Transverse colon (tissue), 4 donors: Measurements from ENCODE around the gene VPS41. TPM values are rescaled to one million over a fixed set of nuclear protein-coding genes. Genes with fewer than 3 reads are reported as not detected.

Experiments
- DNase-seq: peaks from one replicate; pipeline ENCODE4 v3.0.0-alpha.2; 2019
- H3K27ac ChIP-seq, 4 donors: fragments of 200-600 bp; sonication (generic); 2 replicates each; pipeline ENCODE4 v1.5.1; 2016 to 2018; ENCODE audit warnings: inconsistent platforms in 4 of 4
- H3K27me3 ChIP-seq: fragments of 200-600 bp; sonication (generic); 2 replicates; pipeline ENCODE4 v1.5.1; 2017; ENCODE audit warnings: inconsistent platforms
- H3K36me3 ChIP-seq, 4 donors: fragments of 200-600 bp; sonication (generic); 2 replicates each; pipeline ENCODE4 v1.5.1; 2017 to 2019; ENCODE audit warnings: inconsistent platforms in 4 of 4
- H3K4me1 ChIP-seq, 4 donors: fragments of 200-600 bp; sonication (generic); 2 replicates each; pipeline ENCODE4 v1.5.1; 2017 to 2020; ENCODE audit warnings: inconsistent platforms in 4 of 4
- H3K4me3 ChIP-seq, 4 donors: fragments of 200-600 bp; sonication (generic); 1 replicate in 1 of 4; 2 replicates in 3 of 4; pipeline versions ENCODE4 v1.5.1 to v1.6.1; 2017 to 2019; ENCODE audit warnings: inconsistent platforms in 4 of 4
- H3K9me3 ChIP-seq, 2 donors: fragments of 200-600 bp; sonication (generic); 2 replicates each; pipeline ENCODE4 v1.5.1; 2017 to 2019; ENCODE audit warnings: inconsistent platforms in 2 of 2
- CTCF ChIP-seq, 5 experiments: fragments of 200-600 bp in 3 of 5; fragments of 450-650 bp in 2 of 5; sonication (generic) in 3 of 5; IDR thresholded peaks; 1 replicate in 2 of 5; 2 replicates in 3 of 5; pipeline ENCODE4 v1.5.1; 2016 to 2017; ENCODE audit warnings: antibody characterized with exemption in 5 of 5, inconsistent platforms in 3 of 5, mild to moderate bottlenecking in 2 of 5, moderate library complexity in 1 of 5
- EP300 ChIP-seq: sonication (generic); formaldehyde crosslinking; IDR thresholded peaks from one replicate; pipeline ENCODE4 v1.6.1; 2017; ENCODE audit warnings: antibody characterized with exemption, low read depth
- POLR2A ChIP-seq: fragments of 450-650 bp; IDR thresholded peaks from one replicate; pipeline ENCODE4 v1.6.1; 2016; ENCODE audit warnings: antibody characterized with exemption, mild to moderate bottlenecking, moderate library complexity
- POLR2AphosphoS5 ChIP-seq, 3 donors: sonication (generic); formaldehyde crosslinking; IDR thresholded peaks; one replicate each; pipeline ENCODE4 v1.6.1; 2016; ENCODE audit warnings: antibody characterized with exemption in 3 of 3
- WGBS, 2 donors: methylation state at CpG; one replicate each; pipeline ENCODE4 v1.1.5; 2018; ENCODE audit warnings: low coverage in 1 of 2; 5-methylcytosine and 5-hydroxymethylcytosine counted together
- in situ Hi-C, 4 donors: fragments of 200-750 bp; cut with MboI; loops; one replicate each; pipeline versions ENCODE4 v1.15.0 to v1.15.1; 2017; ENCODE audit warnings: low sequenced_read_pairs in 3 of 4, low pct_ligation_motif_present in 1 of 4, low pct_unique_long_range_greater_than_20kb in 1 of 4
- intact Hi-C: fragments of 100-400 bp; cut with DNase I; formaldehyde crosslinking; loops from one replicate; pipeline ENCODE4 v1.15.1; 2023; ENCODE audit warnings: low total_unique reads
- total RNA-seq, 4 donors: library from RNA; depleted of rRNA; stranded (reverse); fragments of >200 nt; gene quantifications; one replicate each; pipeline ENCODE4 v1.1.0, GENCODE V29; 2016

VPS41 gene
- total RNA-seq, 4 donors from 2014 or later: 26.9 to 35.1 (median 29.2) TPM

DNA sequence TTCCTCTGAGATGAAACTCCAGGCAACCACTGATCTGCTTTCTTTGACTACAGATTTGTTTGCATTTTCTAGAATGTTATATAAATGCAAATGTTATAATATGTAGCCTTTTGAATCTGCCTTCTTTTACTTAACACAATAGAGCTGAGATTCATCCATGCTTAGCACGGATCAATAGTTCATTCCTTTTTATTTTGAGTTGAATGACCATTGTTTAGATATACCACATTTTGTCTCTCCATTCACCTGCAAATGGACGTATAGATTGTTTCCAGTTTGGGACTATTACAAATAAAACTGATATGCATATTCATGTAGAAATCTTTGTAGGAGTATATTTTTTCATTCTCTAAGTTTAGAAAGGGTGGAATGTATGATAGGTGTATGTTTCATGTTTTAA is 57.7 kb downstream of the VPS41 start:
- intact Hi-C loops (no loop called here), in situ Hi-C loops (no loop called here)
- Histone ChIP-seq H3K36me3 (no peaks in the 10 kb centered on the region), H3K9me3 (no peaks in the 10 kb centered on the region), H3K27me3 (no peaks in the 10 kb centered on the region), H3K4me3 (no peak overlapping the region), H3K27ac (no peak overlapping the region), H3K4me1 (no peaks in the 10 kb centered on the region)
- WGBS, 2 donors: 79 to 90% methylated on average over 2 of the region's 2 CpGs
- TF ChIP-seq EP300: no peak
- no peak for TF ChIP-seq POLR2AphosphoS5 (IDR thresholded peaks at IDR 0.05)
- no peak for TF ChIP-seq POLR2A
- TF ChIP-seq CTCF (IDR thresholded peaks at IDR 0.05): no peak
- no peak for DNase-seq

DNA sequence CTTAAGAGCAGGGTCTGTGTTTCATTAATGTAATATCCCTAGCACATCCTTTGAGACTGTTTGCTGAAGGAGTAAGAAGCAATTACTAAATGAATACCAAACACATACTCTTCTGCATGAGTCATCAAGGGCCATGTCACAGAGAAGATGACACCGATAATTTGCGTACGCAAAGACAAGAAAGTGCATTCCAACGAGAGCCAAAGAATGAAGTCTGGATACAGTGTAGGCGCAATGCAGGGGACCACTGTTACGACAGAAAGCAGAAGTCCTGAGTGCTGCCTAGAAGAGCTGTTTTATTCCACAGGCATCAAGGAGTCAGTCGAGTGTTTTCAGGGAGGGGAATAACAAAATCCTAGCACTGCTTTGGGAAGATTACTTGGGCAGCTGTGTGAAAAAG is 62.7 kb downstream of the VPS41 start:
- in situ Hi-C loops (no loop called here), intact Hi-C loops (no loop called here)
- Histone ChIP-seq H3K9me3 (no peaks in the 10 kb centered on the region), H3K4me1 (no peaks in the 10 kb centered on the region), H3K27me3 (no peaks in the 10 kb centered on the region), H3K4me3 (no peak overlapping the region), H3K27ac (no peak overlapping the region), H3K36me3 (no peaks in the 10 kb centered on the region)
- no peak for DNase-seq
- no peak for TF ChIP-seq EP300
- no peak for TF ChIP-seq CTCF (IDR thresholded peaks at IDR 0.05)
- TF ChIP-seq POLR2A: no peak
- no peak for TF ChIP-seq POLR2AphosphoS5 (IDR thresholded peaks at IDR 0.05)
- 67 to 79% methylated on average over 3 to 7 of the region's 7 CpGs for WGBS, 2 donors

GRCh38 chr7:38844952-38845563 is 63.9 kb downstream of the VPS41 start:
- Histone ChIP-seq H3K27ac (no peak overlapping the region), H3K4me3 (no peak overlapping the region), H3K27me3 (no peaks in the 10 kb centered on the region), H3K36me3 (no peaks in the 10 kb centered on the region), H3K4me1 (no peaks in the 10 kb centered on the region), H3K9me3 (no peaks in the 10 kb centered on the region)
- in situ Hi-C loops: no loop called here
- WGBS, 2 donors: 93 to 94% methylated on average over 4 to 8 of the region's 8 CpGs
- intact Hi-C loops: no loop called here
- no peak for DNase-seq
- TF ChIP-seq EP300 (no peak), POLR2AphosphoS5 (IDR thresholded peaks at IDR 0.05) (no peak), CTCF (IDR thresholded peaks at IDR 0.05) (no peak), POLR2A (no peak)

GRCh38 chr7:38842746-38843145 is 66.2 kb downstream of the VPS41 start:
- no peak overlapping the region for H3K4me3 ChIP-seq
- 75 to 86% methylated on average over 1 of the region's 1 CpG for WGBS, 2 donors
- no peak for DNase-seq
- no peak for TF ChIP-seq EP300
- no peak for TF ChIP-seq POLR2A
- TF ChIP-seq CTCF (IDR thresholded peaks at IDR 0.05): no peak
- no peak for TF ChIP-seq POLR2AphosphoS5 (IDR thresholded peaks at IDR 0.05)
- no peaks in the 10 kb centered on the region for H3K4me1 ChIP-seq
- in situ Hi-C loops (no loop called here), intact Hi-C loops (no loop called here)
- H3K27ac ChIP-seq: no peak overlapping the region
- H3K9me3 ChIP-seq: no peaks in the 10 kb centered on the region
- H3K36me3 ChIP-seq: no peaks in the 10 kb centered on the region
- no peaks in the 10 kb centered on the region for H3K27me3 ChIP-seq
